Inflammatory macrophage treated with lipopolysaccharide for 4 hours (primary cell): ENCODE results near the gene EPS8L3.
"Not testable (repeated sequence)": the region's sequence is repeated elsewhere in the genome, so short reads cannot be mapped to it uniquely, and the experiment has no call there.

Source experiments
- DNase-seq: peaks from one replicate; pipeline ENCODE4 v3.0.0-alpha.2; 2020

Gene EPS8L3, protein sequence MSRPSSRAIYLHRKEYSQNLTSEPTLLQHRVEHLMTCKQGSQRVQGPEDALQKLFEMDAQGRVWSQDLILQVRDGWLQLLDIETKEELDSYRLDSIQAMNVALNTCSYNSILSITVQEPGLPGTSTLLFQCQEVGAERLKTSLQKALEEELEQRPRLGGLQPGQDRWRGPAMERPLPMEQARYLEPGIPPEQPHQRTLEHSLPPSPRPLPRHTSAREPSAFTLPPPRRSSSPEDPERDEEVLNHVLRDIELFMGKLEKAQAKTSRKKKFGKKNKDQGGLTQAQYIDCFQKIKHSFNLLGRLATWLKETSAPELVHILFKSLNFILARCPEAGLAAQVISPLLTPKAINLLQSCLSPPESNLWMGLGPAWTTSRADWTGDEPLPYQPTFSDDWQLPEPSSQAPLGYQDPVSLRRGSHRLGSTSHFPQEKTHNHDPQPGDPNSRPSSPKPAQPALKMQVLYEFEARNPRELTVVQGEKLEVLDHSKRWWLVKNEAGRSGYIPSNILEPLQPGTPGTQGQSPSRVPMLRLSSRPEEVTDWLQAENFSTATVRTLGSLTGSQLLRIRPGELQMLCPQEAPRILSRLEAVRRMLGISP

DNA sequence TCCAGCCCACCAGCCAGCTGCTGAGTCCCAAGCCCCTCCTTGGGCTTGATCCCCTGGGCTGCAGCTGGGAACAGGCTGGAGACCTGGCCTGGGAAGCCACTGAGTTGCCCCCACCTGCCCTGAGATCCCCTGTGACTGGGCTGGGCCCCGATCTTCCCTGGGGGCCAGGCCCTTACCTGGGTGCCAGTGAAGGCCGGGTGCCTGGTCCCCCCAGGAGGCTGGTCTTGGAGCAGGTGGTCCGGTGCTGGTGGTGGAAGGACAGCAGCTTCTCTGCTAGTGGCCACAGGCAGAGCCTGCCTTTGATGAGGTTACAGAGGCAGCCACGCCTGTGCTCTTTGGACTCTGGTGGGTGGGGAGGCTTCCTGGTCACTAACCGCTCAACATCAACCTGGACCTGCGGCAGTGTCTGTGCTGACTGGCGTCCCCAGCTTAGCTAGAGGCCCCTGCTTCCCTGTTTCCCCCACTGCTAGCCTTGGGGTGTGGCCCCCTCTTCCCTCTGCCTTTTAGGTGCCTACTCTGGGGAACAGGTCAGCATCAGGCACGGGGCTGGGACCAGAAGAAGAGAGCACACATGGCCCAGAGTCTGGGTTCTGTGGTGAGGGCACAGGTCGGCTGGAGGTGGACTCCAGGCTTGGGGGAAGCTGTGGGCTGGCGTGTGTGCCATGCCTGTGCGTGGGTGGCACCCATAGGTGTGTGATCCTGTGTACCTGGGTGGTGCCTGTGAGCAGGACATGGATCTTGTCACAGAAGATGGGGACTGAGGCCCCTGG is at the start of gene EPS8L3:
TSS of gene EPS8L3 (minus strand) at position 278 of the 770 bp plus-strand sequence. CDS start 2,174 bp downstream, outside the sequence.
- DNase-seq: no peak

DNA sequence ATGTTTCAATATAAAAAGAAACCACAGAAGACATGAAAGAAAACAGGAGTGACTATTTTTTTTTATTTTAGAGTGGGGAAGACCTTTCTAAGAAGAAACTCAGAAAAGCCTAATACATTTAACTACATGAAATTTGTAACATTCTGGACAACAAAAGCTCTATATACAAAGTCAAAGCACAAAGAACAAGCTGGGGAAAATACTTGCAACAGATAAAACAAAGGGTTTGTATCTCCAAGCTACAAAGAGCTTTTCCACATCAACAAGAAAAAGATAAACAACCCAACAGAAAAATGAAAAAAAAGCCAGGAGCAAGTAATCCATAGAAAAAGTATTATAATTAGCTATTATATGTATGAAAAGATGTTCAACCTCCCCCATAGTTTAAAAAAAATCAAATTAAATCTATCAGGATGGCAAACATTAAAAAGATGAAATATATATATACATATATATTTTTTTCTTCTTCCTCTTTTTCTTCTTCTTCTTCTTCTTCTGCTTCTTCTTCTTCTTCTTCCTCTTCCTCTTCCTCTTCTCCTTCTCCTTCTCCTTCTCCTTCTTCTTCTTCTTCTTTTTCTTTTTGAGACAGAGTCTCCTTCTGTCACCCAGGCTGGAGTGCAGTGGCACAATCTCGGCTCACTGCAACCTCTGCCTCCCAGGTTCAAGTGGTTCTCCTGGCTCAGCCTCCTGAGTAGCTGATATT is 49.1 kb upstream of the EPS8L3 start:
- DNase-seq: no peak

DNA sequence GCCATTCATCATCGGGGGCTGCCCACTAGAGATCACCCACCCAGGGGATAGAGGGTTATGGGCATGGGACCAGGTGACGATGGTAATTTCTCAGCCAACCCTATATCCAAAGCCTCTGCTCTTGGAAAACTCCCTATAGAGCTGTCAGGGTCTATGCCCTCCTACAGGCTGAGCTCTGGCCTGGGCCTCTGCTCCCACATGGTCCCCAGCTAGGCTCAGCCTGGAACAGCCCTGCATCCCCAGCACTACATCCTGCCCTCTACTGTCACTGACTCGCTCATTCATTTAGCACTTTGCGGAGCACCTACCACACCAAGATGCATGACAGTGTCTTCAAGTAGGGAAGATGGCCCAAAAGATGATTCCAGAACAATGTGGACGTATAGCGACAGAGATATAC is 45.0 kb upstream of the EPS8L3 start:
- DNase-seq: no peak

DNA sequence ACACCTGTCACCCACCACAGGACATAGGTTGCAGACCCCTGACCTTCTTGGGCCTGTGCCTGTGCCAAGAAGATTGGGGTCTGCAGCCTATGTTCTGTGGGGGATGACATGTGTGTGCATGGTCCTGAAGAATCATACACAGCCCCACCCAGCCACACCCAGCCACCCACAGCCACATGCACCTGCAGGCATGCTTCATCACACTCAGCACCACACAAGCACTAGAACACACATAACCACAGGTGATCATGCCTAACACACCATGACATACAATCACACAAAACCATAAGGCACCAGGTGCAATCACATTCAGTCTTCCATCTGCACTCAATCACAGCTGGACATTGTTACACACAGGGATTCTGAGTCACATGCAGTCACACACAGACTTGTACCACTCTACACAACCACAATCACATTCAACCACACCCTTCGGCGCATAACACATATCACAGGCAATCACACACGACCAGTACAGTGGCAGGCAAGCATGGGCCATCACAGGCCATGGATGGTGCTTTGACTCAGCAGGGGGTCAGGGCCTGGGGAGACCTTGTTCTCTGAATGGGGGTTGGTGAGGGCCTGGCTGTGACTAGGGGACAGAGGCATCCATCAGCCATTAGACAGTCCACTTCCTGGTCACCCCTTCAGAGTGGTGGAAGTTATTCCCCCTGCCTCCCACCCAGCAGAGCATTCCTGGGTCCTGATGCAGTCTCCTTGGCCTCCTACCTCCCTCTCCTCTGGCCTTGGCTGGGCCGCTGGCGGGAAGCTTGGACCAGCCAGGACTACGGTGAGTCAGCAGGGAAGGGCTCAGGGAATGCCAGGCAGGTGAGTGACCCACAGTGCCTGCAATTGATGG is 44.3 kb upstream of the EPS8L3 start:
- DNase-seq: no peak

DNA sequence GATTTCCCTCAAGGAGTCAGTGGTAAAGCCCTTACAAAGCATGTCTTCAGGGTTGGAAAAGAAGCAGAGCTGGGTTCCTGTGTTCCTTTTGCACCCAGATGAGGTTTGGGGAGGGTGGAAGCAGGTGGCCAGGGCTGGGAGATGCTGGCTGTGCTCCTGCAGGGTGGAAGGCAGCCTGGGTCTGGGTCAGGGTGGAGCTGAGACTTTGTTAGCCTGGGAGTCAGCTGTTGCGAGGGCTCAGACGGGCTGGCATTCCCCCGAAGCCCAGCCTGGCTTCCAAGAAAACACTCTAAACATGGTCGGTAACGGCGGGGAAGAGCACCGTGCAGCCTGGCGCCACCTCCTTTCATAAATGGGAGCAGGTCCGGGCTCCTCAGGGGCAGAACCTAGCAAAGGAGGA is 43.7 kb upstream of the EPS8L3 start:
- no peak for DNase-seq

DNA sequence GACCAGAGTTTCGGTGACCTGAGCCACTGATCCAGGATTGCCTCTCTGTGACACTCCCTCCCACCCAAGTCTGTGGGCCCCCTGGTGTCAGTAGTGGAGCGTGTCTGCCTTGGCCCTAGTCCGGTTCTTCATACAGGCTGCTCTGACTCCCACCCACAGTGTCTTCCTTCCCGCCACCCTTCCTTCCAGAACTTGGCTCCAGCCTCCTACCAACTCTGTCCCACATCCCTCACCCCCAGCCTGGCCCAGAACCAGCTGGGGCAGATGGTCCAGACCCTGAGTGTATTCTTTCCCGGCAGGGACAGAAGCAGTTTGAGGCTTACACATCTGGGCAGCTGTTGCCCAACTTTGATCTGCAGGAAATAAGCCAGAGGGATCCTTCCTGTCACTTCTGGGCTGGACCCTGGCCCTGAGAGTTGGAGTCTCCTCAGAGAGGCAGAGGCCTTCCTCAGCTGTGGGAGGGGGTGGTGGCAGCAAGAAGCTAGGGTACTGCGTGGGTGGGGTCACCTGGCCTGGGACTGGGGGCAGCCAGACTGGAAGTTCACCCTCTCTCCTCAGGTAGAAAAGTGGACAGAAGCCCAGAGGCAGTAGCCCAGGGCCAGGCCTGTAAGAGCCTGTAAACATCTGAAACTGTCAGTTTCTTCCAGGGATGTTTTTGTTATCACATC is 43.1 kb upstream of the EPS8L3 start:
- DNase-seq: no peak

DNA sequence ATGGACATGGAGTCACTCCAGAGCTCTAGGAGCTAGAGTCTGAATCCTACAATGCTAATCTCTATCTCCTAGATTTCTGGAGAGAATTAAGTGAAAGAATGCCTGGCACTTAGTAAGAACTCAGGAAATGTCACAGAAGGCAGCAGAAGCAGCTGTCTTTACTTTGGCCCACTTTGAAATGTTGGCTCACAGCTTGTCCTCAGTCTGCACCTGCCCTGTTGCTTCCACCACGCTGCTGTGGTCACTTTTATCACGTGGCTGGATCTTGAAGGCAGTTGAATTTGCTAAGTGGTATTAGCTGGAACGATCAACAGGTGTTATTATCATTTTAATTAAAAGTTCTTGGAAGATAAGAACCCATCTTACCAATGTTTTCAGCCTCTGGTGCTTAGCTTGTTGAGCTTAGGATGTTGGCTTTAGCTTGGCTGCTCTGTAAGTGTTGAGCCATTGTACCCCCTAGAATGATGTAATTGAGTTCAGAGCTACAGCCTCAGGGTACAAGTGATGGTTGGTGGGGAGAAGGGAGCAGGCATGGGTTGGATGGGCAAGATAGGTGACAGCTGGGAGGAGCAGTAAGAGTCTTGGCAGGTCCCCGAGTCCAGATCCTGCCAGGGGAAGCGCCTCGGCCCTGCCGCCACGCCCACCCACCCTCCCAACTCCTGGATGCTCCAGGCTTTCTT is 41.9 kb upstream of the EPS8L3 start:
- DNase-seq: no peak

DNA sequence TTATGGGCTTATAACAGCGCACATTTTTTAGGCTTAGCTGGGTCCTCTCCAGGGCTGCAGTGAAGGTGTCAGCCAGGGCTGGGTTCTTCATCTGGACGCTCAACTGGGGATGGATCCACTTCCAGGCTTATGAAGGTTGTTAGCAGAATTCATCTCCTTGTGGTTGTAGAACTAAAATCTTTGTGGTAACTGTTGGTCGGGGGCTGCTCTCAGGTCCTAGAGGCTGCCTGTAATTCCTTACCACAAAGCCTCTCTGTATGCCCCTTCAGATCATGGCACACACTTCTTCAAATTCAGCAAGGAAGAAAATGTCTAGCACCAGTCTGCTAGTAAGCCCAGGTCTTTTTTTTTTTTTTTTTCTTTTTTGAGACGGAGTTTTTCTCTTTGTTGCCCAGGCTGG is 40.9 kb upstream of the EPS8L3 start:
- no peak for DNase-seq

DNA sequence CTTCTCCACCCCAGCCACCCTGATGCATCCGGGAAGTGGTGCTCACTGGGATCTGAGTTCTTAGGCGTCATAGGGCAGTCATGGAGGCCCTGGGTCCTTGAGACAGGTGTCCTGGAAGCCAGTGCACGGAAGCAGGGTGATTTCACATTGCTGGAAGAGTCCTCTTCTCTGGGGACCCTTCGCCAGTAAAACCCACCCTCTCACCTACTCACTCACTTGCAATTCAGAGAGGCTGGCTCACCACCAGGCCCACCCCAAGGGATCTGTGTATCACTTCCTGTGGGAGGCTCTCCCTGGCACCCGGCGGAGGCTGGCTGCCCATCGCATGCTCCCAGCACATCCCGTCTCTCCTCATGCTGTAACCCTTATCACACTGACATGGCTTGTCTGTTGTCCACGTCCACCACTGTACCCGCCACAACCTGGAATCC is 40.2 kb upstream of the EPS8L3 start:
- no peak for DNase-seq

DNA sequence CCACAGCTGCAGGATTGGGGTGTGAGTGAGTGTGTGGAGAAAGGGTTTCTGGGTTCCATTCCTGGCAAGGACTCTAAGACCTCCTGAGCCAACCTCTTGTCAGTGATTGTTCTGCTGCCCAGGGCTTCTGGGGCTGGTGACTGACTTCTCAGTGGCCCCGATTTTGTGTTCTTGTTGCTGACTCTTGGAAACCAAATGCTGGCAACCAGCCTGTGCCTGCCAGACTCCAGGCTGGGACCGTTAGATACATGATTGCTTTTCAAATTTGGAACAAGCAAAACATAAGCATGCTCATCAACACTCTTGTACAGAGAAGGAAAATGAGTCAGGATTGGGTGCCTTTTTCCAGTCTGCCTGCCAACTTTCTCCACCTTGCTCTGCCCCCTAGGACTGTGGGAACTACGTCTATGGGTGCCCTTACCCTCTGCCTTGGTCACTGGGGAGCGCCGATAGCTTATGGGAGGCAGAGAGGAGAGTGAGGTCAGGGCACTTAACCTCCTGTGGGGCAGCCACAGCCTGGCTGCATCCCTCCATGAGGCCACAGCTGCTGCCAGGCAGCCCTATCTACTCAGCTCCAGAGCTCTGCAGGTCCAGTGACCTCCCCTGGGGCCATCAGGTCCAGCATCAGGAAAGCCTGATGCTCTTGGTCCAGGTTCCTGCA is 39.3 kb upstream of the EPS8L3 start:
- no peak for DNase-seq

DNA sequence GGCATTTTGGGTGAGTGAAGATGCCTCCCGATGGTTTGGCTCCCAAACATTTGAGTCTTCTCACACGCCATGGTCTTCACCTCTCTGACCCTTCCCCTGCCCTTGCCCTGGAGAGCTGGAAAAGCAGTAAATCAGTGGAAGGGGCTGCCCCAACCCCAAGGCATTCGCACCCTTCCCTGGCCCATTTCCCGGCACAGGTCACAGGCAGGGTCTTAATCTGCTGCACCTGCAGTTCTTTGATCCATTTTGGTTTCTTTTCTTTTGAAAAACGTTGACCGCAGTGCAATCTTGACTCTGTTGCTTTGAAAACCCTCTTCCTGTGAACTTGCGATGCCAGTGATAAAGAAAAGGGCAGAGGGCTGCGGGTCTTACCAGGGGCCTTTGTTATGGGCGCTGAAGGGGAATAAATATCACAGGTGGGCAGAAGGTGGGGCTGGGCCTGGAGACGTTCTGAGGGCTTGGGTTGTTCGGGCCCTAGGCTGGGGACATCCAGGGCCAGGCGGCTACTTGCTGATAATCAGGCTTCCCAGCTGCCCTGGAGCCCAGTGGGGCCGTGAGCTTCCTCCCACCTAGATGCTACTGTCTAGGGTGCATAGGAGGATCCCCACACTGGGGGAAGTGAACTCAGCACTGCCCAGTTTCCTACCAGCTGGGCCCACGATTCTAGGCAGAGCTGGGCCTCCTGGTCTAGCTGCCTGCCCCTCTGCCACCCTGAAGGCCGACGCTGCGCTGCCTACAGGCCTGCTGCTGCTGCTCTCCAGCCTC is 38.6 kb upstream of the EPS8L3 start:
- no peak for DNase-seq

DNA sequence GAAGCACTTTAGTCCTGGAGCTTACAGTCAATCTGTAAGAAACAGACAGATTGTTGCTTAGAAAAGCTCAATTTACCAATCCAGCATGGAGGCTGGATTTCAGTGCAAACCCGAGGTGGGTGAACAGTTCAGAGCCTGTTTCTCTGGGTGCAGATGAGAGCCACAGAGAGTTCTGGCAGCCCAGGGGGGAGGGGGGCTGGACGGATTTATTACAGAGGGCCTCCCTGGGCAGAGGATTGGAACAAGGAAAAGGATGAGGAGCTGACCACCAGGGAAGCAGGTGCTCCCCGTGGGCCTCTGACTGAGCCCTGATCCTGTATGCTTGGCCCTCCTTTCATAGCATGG is 38.0 kb upstream of the EPS8L3 start:
- DNase-seq: no peak

DNA sequence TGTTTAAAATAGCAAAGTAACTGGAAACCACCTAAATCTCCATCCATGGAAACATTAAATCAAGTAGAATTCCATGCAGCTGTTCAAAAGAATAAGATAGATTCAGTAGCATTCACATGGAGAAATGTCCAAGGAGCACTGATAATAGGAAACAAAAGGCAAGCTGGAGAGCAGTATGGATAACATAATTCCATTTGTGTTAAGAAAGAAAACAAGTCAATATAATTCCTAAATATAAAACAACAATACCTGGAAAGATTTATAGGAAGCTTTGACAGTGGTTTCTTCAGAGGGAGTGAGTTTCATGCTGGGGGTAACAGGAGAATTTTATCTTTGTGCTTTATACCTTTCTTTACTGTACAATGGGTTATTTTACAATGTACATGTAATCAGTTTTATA is 36.6 kb upstream of the EPS8L3 start:
- DNase-seq: no peak

DNA sequence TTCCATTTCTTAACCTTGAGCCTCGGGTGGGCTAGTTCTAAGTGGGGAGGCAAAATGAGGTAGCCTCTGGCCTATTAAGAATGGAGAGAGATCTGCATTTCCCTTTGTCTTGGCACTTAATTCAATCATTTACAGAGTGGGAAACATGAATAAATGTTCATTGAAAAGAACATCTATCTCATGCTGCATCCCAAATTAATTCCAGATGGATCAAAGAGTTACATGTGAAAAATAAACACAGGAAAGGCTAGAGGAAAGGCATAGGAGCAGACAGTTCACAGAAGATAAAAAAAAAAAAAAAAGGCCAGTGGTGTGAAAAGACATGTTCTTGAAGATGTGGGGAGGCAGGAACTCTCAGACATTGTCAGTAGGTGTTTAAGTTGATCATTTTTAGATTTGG is 35.7 kb upstream of the EPS8L3 start:
- no peak for DNase-seq

DNA sequence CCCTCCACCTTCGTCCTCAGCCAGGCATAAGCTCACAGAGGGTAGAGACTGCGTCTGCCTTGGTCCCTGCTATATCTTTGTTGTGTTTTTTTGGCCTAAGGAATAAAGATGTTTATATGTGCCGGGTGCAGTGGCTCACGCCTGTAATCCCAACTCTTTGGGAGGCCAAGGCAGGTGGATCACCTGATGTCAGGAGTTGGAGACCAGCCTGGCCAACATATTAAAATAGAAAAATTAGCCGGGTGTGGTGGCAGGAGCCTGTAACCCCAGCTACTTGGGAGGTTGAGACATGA is 33.5 kb upstream of the EPS8L3 start:
- not testable (repeated sequence) for DNase-seq

DNA sequence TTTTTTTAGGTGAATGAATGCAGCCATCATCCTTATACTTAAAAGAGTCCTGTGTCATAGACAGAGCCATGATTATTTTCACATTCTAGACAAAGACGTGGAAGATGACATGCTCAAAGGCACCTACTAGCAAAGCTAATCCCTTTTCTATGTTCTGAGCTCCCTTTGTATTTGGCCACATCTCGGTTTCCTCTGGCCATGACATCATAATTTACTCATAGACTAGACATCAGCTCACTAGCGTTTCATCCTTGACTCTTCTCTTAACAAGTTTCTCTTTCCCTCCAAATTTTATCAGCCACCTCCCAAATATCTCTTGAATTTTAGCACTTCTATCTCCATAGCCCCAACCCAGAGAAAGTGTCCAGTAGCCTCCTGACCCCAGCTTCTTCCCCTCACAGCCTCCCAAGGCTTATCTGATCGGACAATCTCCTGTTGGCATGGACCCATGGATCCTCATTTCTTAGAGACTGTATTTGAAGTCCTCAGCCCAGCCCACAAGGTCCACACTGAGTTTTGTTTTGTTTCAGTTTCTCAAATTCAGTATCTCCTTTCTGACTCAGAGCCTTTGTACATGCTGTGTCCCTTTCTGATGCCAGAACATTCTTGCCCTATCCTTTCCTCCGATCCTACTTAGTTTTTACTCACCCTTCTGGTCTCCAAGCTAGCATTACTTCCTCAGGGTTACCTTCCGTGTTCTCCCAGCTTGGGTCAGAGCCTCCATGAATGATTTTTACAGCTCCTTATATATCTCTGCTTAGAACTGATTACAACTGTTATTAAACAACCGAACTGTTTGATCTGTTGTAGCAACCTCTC is 33.0 kb upstream of the EPS8L3 start:
- peak; percentile 77 for DNase-seq

DNA sequence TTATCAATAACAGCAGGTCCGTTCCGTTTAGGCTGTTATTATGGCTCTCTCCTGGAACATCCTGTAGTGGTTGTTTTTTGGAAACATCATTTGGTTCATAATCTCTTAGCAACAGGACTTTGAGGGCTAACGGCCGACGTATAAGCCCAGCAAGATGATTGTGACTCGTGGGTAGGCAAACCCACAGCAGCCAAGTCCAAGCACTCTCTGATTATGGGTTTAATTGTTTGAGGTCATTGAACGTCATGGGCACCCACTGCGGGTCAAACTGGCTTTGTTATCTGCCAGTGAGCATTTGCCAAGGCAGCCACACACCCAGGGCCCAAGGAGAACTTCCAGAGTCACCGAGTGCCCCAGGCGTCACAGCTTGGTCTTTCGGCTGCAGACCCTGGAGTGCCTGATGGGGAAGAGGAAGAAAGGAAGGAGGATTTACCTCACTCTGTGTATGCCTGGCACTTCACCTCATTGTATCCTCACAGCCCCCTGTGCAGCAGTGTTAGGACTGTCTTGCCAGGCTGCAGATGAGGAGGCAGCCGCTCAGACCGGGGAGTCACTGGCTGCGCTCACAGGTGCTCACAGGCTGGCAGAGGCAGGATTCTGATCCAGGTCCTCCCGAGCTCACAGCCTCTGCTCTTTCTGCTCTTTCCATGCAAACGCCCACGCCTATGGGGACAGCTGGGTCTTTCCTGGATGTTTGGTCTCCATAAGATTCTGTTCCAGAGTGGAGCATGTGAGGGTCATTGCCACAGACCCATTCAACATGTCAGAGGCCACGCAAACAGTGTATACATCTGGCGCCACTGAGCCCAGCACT is 30.8 kb upstream of the EPS8L3 start:
- DNase-seq: no peak
